ENCODE measurements around the gene PIGM.

- TF ChIP-seq CTCF (IDR thresholded peaks at IDR 0.05), result no peak
- no peak for TF ChIP-seq POLR2AphosphoS5 (IDR thresholded peaks at IDR 0.05)
- no peak for TF ChIP-seq POLR2A (IDR thresholded peaks at IDR 0.05)
- TF ChIP-seq EP300 (IDR thresholded peaks at IDR 0.05), result no peak
Observed at GRCh38 chr1:160071289-160071688, 39.5 kb upstream of the PIGM start.
